ENCODE results near the gene SLK. TPM values are rescaled to one million over a fixed set of nuclear protein-coding genes. Genes with fewer than 3 reads are reported as not detected.

Gene SLK
- total and polyA plus RNA-seq, 2 of the 4 experiments (the other 2 are of a cell fraction) = 8.1 to 21.5 TPM

DNA sequence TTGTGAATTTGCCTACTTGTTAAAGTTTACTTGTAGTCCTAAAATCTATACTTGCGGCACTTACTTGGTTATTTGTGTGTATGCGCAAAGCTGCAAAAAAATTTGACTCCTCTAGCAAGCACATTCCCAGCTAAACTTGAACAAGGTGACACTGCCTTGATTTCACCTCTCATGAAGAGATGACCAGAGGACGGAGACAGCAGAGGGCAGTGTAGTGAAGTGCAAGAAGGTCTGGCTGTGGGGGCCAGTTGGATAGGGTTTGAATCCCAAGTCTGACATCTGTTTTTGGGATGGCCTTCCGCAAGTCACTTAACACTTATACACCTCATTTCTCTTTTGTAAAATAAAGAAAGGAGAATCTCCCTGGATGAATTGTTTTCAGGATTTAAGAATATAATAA is 15.7 kb downstream of the SLK start:
- CTCF ChIA-PET = no interaction called here
- no peak for ATAC-seq (ENCODE audit: low read depth)

More for the DNA sequence above, 15.7 kb downstream of the SLK start:
- Histone ChIP-seq H4K8ac (ENCODE audit: low read depth in 2 of 2, low read length in 2 of 2) (no peak overlapping the region), H3K79me1 (ENCODE audit: low read depth in 1 of 2, low read length in 2 of 2) (peaks cover 15 to 48% of the 10 kb centered on the region in 2 experiments), H3K36me3 (ENCODE audit: control insufficient read depth, insufficient read depth, low read length) (no peaks in the 10 kb centered on the region), H3K18ac (ENCODE audit: low read depth, low read length) (no peak overlapping the region), H3K27me3 (ENCODE audit: control insufficient read depth, insufficient read depth, low read length) (no peaks in the 10 kb centered on the region), H2BK20ac (ENCODE audit: low read depth, low read length) (no peak overlapping the region), H2AFZ (replicated peaks; ENCODE audit: low read length, poor library complexity) (no peak overlapping the region), H2BK5ac (ENCODE audit: low read depth, low read length, poor library complexity, severe bottlenecking) (no peak overlapping the region), H3K4me2 (ENCODE audit: low read depth, low read length) (no peak overlapping the region), H3K4ac (ENCODE audit: low read depth, low read length) (no peak overlapping the region), H3K9ac (ENCODE audit: low read depth, low read length) (no peak overlapping the region), H4K20me1 (ENCODE audit: insufficient read depth, low read length) (peaks cover 23% of the 10 kb centered on the region), H4K5ac (ENCODE audit: low read depth, low read length) (no peak overlapping the region), H3K27ac (ENCODE audit: insufficient read depth, low read length) (no peak overlapping the region), H2AK9ac (replicated peaks; ENCODE audit: low read depth, low read length, poor library complexity) (no peak overlapping the region), H3K56ac (ENCODE audit: extremely low read depth, insufficient read depth, low read length) (no peak overlapping the region), H3K9me1 (ENCODE audit: insufficient read depth, low read length) (peaks cover 11% of the 10 kb centered on the region), H4K91ac (ENCODE audit: insufficient read depth, low read depth, low read length) (no peak overlapping the region), H3K23ac (ENCODE audit: low read depth, low read length) (no peak overlapping the region), H3K9me3 (ENCODE audit: control insufficient read depth, insufficient read depth, low read length) (no peaks in the 10 kb centered on the region), H3K14ac (replicated peaks; ENCODE audit: low read depth, low read length) (no peak overlapping the region), H3K4me1 (ENCODE audit: control insufficient read depth, insufficient read depth, low read length) (peaks cover 10% of the 10 kb centered on the region), H2AK5ac (ENCODE audit: low read depth, low read length) (no peak overlapping the region; the same call in 1 of the 2 replicates), H3K4me3 (ENCODE audit: insufficient read depth, low read depth, low read length) (no peak overlapping the region), H2BK15ac (ENCODE audit: low read depth, low read length) (no peak overlapping the region), H2BK120ac (ENCODE audit: low read depth, low read length) (no peak overlapping the region)
- TF ChIP-seq BHLHE40 (IDR thresholded peaks at IDR 0.05; ENCODE audit: low read depth, low read length) = no peak
- TF ChIP-seq, protein P1, sequence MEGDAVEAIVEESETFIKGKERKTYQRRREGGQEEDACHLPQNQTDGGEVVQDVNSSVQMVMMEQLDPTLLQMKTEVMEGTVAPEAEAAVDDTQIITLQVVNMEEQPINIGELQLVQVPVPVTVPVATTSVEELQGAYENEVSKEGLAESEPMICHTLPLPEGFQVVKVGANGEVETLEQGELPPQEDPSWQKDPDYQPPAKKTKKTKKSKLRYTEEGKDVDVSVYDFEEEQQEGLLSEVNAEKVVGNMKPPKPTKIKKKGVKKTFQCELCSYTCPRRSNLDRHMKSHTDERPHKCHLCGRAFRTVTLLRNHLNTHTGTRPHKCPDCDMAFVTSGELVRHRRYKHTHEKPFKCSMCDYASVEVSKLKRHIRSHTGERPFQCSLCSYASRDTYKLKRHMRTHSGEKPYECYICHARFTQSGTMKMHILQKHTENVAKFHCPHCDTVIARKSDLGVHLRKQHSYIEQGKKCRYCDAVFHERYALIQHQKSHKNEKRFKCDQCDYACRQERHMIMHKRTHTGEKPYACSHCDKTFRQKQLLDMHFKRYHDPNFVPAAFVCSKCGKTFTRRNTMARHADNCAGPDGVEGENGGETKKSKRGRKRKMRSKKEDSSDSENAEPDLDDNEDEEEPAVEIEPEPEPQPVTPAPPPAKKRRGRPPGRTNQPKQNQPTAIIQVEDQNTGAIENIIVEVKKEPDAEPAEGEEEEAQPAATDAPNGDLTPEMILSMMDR (conservative IDR thresholded peaks at IDR 0.05; ENCODE audit: low read depth, low read length) = 0 out of 2 replicates have a peak, but pooled peaks have one; percentile 10
- intact Hi-C loops (cut with micrococcal nuclease) = no loop called here
- POLR2A ChIA-PET (ENCODE audit: unreplicated experiment) = interaction anchor here (1.2 kb wide), 1 partner anchor 140 kb away, joined by 3 read pairs; no protein-coding TSS in a partner anchor
- DNase-seq = no peak
- in situ Hi-C loops (cut with MboI; ENCODE audit: low sequenced_read_pairs) = no loop called here
- dilution Hi-C loops (cut with HindIII; ENCODE audit: low sequenced_read_pairs, unreplicated experiment) = no loop called here
- BruUV-seq (replicated peaks) = no TSS peak
- WGBS, 2 experiments (ENCODE audit: extremely low coverage in 2 of 2, insufficient read length in 1 of 2) = no CpG with 5 or more reads among the region's 4 CpGs

All from IMR-90 (cell line).